8988T (cell line): ENCODE data around the gene TUBGCP5.
"Not testable (repeated sequence)": the region's sequence is repeated elsewhere in the genome, so short reads cannot be mapped to it uniquely, and the experiment has no call there.

ENCODE experiments used
- DNase-seq: peaks from one replicate; pipeline ENCODE4 v3.0.0; 2011

The TUBGCP5 gene

GRCh38 chr15:23039143-23039916, at the start of gene TUBGCP5:
TUBGCP5 (minus strand) TSS chr15:23039569; CDS start chr15:23039543, 26 bp downstream.
- DNase-seq, result peak; percentile 89

DNA sequence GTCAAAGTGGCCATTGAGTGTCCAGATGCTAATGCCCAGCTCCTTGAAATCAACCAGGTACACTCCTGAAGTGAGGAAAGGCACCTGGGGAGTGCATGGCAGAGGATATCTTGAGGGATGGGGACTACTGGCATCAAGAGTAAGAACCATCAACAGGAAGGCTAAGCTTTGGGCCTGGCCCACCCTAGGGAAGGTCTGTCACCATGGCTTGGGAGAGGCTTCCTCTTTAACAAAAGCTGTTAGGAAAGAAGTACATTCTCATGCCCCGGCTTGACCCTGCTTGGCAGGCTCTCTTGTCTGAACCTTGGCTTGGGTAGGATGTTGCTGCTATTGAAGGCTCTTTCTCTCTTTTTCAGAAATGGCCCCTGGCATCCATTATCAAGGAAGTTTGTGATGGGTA, 43.7 kb upstream of the TUBGCP5 start:
- DNase-seq, result no peak

DNA sequence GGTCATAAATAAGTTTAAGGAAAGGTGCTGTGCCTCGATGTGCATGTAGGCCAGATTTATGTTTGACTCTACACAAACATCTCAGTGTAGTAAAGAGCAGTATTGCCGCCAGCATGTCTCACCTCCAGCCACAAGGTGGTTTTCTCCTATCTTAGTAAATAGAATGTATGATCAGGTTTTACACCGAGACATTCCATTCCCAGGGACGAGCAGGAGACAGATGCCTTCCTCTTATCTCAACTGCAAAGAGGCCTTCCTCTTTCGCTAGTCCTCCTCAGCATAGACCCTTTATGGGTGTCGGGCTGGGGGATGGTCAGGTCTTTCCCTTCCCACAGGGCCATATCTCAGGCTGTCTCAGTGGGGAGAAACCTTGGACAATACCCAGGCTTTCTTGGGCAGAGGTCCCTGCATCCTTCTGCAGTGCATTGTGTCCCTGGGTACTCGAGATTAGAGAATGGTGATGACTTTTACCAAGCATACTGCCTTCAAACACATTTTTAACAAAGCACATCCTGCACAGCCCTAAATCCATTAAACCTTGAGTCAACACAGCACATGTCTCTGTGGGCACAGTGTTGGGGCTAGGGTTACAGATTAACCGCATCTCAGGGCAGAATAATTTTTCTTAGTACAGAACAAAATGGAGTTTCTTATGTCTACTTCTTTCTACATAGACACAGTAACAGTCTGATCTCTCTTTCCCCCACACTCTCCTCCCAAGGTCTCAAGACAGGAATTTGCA, 42.8 kb upstream of the TUBGCP5 start:
- not testable (repeated sequence) for DNase-seq

- no peak for DNase-seq
These were observed 41.9 kb upstream of the TUBGCP5 start for GRCh38 chr15:23081271-23081670.

DNA sequence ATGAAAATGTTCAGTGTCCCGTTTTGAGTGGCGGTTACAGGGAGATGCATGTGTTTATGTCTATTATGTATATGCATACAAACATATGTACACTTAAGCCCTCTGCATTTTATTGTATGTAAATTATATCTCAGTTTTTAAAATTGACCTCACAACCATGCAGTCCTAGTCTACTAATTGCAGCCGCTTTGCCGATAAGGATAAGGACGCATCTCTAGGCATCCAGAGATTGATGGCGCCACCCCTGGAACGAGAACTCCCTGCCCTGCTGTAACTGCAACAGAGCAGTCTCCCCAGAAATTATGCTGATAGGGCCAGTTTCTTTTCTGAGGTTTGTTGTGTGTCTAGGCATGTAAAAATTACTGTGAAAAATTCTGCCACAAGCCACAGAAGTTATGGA, 40.4 kb upstream of the TUBGCP5 start:
- DNase-seq, result no peak

DNA sequence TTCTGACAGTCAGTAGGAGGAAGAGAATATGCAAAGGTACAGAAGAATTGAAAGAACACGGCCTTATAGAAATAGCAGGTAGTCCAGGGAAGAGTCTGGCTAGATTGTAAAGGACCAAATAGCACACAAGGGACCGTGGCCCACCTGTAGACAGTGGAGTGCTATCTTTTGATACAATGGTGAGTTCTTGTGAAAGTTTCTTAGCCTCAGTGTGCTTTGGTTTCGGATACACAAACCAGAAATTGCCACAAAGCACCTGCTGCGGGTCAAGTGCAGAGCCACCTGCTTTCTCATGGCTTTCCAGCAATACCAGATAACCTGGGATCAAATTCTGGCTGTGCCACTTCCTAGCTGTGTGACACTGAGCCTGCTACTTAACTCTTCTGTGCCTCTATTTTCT, 36.6 kb upstream of the TUBGCP5 start:
- DNase-seq, result no peak

- no peak for DNase-seq
These were observed 35.3 kb upstream of the TUBGCP5 start for GRCh38 chr15:23074684-23075083.

DNA sequence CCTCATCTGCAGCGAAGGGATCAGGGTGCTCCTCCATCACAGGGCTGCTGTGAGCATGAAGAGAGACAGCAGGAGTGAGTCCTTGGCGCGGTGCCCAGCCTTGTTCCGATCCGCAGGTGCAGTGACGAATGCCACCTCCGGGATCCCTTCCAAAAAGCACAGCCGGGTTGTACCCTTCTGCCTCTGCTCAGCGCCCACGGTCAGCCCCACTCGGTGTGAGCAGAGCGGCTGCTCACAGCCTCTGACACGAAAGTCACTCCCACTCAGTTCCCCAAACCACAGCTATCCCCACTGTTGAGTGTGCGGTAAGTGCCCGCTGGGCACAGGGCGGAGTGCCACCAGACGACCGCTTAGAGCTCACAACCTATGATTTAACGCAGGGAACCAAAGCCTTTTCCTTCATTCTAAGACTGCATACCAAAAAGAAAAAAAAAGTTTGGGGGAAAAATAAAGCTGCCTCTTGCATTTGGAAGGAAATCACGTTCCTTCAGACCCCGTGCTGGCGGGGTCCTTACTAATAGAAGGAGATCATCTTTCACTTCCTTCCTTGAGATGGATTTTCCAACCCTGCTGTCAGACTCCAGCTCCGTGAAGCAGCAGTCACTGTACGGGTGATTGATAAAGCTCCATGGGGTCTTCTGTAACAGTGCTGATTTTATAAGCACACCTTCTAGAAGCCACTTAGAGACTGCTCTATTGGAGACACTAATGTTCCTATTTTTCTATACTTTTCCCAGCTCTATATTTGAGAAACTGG, 34.7 kb upstream of the TUBGCP5 start:
- no peak for DNase-seq

DNA sequence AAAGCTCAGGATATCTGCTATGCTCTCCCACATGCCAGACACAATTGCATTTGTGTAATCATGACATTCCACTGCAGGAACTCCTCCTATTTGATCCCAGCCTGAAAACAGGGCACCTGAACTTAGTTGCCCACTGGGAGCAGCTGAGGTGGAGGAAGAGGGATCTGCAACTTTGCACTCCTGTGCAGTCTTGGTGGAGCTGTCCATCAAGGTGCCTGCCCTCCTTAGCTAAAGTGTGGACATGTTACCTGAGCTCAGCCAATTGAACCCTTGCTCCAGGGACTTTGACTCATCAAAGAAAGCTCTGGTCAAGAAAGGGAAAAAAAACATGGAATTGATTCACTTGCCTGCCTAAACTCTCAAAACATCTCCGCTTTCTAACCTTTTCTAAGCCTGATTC, 33.3 kb upstream of the TUBGCP5 start:
- no peak for DNase-seq

DNA sequence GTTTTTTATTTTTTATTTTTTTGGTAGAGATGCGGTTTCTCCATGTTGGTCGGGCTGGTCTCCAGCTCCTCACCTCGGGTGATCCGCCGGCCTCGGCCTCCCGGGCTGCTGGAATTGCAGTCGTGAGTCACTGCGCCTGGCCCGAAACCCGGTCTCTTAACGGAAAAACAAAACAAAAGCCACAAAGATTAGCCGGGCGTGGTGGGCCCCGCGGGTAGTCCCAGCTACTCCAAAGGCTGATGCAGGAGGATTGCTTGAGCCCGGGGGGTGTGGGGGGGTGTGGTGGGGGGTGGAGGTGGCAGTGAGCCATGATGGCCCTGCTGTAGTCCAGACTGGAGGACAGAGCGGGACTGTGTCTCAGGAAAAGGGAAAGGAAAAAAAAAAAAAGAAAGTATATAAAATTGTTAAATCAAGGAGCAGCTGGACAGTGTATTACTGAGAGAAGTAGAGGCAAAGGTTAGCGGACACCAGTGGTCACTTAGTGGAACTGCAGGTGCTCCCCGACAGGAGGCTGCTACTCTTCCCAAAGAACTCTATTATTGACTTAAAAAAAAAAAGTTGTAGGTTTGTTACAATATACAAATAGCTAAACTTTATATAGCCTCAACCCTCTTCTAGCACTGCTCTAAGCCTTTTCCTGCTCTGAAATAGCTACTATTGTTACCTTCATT, 30.3 kb upstream of the TUBGCP5 start:
- DNase-seq, result peak; percentile 17

GRCh38 chr15:23067416-23067815, 28.0 kb upstream of the TUBGCP5 start:
- no peak for DNase-seq

- DNase-seq, result no peak
These were observed 26.5 kb upstream of the TUBGCP5 start for GRCh38 chr15:23065836-23066235.

DNA sequence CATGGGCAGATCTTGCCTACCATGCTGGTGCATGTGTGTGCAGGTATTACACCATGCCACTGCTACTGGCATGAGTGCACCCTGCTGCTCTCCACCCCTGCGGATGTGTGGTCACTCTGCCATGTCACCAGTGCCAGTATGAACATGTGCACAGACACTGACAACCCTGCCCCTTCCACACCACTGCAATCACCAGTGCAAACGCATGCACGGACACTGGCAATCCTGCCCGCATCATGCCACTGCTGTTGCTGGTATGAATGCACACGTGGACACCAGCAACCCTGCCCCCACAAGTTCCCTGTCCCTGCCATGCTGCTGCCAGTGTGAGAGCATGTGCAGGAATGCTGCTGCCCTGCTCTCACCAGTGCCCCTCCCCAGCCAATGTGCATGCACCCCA, 24.8 kb upstream of the TUBGCP5 start:
- DNase-seq, result no peak

DNA sequence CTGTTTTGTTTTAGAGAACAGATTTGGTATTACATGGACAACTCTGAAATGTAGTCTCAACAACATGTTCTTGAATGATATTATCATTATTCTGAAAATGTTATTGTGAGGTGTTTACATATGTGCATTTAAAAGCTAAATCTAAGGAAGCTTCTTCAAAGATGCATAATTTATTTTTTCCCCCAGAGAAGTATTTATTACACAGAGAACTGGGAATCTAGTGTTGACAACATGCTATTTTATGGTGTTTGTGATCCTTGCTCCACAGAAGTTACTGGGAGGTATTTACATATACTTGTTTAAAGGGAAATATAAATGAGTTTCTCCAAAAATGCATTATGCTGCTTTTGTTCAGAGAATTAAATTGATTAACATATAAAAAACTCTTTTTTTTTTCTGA, 18.3 kb upstream of the TUBGCP5 start:
- DNase-seq, result no peak

- DNase-seq, result no peak
These were observed 15.9 kb upstream of the TUBGCP5 start for GRCh38 chr15:23055316-23055715.

DNA sequence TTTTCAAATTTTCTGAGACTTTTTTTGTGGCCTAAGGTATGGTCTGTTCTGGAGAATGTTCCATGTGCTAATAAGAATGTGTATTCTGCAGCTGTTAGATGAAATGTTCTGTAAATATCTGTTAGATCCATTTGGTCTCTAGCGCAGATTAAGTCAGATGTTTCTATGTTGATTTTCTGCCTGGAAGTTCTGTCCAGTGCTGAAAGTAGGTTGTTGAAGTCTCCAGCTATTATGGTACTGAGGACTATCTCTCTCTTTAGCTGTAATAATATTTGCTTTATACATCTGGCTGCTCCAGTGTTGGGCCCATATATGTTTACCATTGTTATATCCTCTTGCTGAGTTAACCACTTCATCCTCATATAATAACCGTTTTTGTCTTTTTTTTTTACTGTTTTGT, 13.2 kb upstream of the TUBGCP5 start:
- no peak for DNase-seq

DNA sequence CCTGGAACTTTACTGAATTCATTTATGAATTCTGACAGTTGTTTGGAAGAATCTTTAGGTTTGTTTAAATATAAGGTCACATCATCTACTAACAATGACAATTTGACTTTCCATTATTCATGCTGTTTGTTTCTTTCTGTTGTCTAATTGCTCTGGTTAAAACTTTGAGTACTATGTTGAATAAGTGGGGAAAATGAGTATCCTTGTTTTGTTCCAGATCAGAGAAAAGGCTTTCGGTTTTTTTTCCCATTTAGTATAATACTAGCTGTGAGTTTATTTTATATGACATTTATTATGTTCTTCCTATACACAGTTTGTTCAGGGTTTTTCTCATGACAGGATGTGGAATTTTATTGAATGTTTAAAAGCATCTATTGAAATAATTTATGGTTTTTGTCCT, 11.3 kb upstream of the TUBGCP5 start:
- no peak for DNase-seq

- no peak for DNase-seq
These were observed 10.7 kb upstream of the TUBGCP5 start for GRCh38 chr15:23049984-23050628.

DNA sequence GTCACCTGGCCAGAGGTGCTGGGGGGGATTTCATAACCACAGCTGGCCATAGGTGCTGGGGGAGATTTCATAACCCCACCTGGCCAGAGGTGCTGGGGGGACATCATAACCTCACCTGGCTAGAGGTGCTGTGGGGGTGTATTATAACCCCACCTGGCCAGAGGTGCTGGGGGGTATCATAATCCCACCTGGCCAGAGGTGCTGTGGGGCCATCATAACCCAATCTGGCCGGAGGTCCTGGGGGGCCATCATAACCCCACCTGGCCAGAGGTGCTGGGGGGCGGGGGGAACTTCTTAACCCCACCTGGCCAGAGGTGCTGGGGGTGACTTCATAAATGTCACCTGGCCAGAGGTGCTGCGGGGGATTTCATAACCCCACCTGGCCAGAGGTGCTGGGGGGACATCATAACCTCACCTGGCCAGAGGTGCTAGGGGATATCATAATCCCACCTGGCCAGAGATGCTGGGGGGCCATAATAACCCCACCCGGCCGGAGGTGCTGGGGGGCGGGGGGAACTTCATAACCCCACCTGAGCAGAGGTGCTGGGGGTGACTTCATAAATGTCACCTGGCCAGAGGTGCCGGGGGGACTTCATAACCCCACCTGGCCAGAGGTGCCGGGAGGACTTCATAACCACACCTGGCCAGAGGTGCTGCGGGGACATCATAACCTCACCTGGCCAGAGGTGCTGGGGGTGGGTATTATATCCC, 9.4 kb upstream of the TUBGCP5 start:
- DNase-seq, result not testable (repeated sequence)

DNA sequence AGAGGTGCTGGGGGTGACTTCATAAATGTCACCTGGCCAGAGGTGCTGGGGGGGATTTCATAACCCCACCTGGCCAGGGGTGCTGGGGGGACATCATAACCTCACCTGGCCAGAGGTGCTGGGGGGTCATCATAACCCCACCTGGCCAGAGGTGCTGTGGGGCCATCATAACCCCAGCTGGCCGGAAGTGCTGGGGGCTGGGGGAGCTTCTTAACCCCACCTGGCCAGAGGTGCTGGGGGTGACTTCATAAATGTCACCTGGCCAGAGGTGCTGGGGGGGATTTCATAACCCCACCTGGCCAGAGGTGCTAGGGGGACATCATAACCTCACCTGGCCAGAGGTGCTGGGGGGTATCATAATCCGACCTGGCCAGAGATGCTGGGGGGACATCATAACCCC, 4.6 kb upstream of the TUBGCP5 start:
- DNase-seq, result not testable (repeated sequence)

DNA sequence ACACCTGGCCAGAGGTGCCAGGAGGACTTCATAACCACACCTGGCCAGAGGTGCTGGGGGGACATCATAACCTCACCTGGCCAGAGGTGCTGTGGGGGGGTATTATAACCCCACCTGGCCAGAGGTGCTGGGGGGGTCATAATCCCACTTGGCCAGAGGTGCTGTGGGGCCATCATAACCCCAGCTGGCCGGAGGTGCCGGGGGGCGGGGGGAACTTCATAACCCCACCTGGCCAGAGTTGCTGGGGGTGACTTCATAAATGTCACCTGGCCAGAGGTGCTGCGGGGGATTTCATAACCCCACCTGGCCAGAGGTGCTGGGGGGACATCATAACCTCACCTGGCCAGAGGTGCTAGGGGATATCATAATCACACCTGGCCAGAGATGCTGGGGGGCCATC, 4.2 kb upstream of the TUBGCP5 start:
- DNase-seq, result not testable (repeated sequence)

- DNase-seq, result not testable (repeated sequence)
These were observed 2.4 kb upstream of the TUBGCP5 start for GRCh38 chr15:23041736-23042135.
